H1 (cell line): ENCODE measurements around the gene PIAS4. TPM values are rescaled to one million over a fixed set of nuclear protein-coding genes. Genes with fewer than 3 reads are reported as not detected.

Source experiments
- CTCF ChIA-PET: fragments of 300-600 bp; sonication (Branson Sonifier 250); formaldehyde crosslinking; loops from one replicate; lab custom pipeline; 2021; ENCODE audit not compliant: partially characterized antibody; lab: Charles Lee
- POLR2A ChIA-PET: fragments of 300-600 bp; sonication (Branson Sonifier 250); formaldehyde crosslinking; loops from one replicate; lab custom pipeline; 2021; ENCODE audit warnings: inconsistent platforms; ENCODE audit not compliant: partially characterized antibody; lab: Charles Lee
- DNase-seq, 2 experiments: peaks; one replicate each; pipeline versions ENCODE4 v3.0.0 to v3.0.0-alpha.2; 2010 to 2022; ENCODE audit warnings: low spot score in 2 of 2, low read depth in 1 of 2, mixed read lengths in 1 of 2
- FAIRE-seq: peaks from 2 replicates; lab custom pipeline; 2011; peaks lifted over from hg19 to GRCh38; lab: Jason Lieb, UNC
- H2AFZ ChIP-seq: 2 replicates; pipeline ENCODE4 v1.8.1; 2012; ENCODE audit warnings: low read length, inconsistent platforms
- H2AK5ac ChIP-seq: 2 replicates; pipeline ENCODE4 v1.6.1; 2013; ENCODE audit warnings: low read depth, low read length
- H2BK120ac ChIP-seq: replicated peaks from 2 replicates; pipeline ENCODE3; 2013; ENCODE audit warnings: low read depth, low read length, inconsistent platforms
- H2BK12ac ChIP-seq: 2 replicates; pipeline ENCODE4 v1.6.1; 2013; ENCODE audit warnings: low read depth, low read length
- H2BK15ac ChIP-seq: 2 replicates; pipeline ENCODE4 v1.6.1; 2013; ENCODE audit warnings: low read length
- H2BK20ac ChIP-seq: 2 replicates; pipeline ENCODE4 v1.6.1; 2013; ENCODE audit warnings: low read length
- H2BK5ac ChIP-seq: 2 replicates; pipeline ENCODE4 v1.6.1; 2013; ENCODE audit warnings: low read depth, low read length
- H3K14ac ChIP-seq: 2 replicates; pipeline ENCODE4 v1.6.1; 2013; ENCODE audit warnings: inconsistent platforms; ENCODE audit not compliant: insufficient read length
- H3K18ac ChIP-seq: 2 replicates; pipeline ENCODE4 v1.6.1; 2013; ENCODE audit warnings: low read length; ENCODE audit errors: extremely low read depth
- H3K23ac ChIP-seq: 2 replicates; pipeline ENCODE4 v1.6.1; 2013; ENCODE audit warnings: inconsistent platforms; ENCODE audit not compliant: insufficient read length
- H3K23me2 ChIP-seq: 2 replicates; pipeline ENCODE4 v1.6.1; 2013; ENCODE audit warnings: low read depth, low read length
- H3K27ac ChIP-seq: 2 replicates; pipeline ENCODE4 v1.6.1; 2011; ENCODE audit warnings: low read depth, low read length, inconsistent platforms
- H3K27me3 ChIP-seq, 4 experiments: replicated peaks in 1 of 4; 1 replicate in 1 of 4; 2 replicates in 3 of 4; pipeline versions ENCODE4 v1.6.1 to v1.8.1; 2011 to 2013; ENCODE audit warnings: low read length in 3 of 4, mild to moderate bottlenecking in 3 of 4, inconsistent platforms in 2 of 4, mixed read lengths in 2 of 4, moderate library complexity in 1 of 4; ENCODE audit not compliant: control insufficient read depth in 3 of 4, insufficient read depth in 3 of 4; ENCODE audit errors: extremely low read depth in 1 of 4
- H3K36me3 ChIP-seq, 4 experiments: 2 replicates each; pipeline versions ENCODE4 v1.6.1 to v1.8.1; 2011 to 2013; ENCODE audit warnings: mild to moderate bottlenecking in 4 of 4, low read length in 3 of 4, moderate library complexity in 2 of 4, control low read depth in 1 of 4, inconsistent platforms in 1 of 4; ENCODE audit not compliant: insufficient read depth in 4 of 4, control insufficient read depth in 2 of 4
- H3K4ac ChIP-seq: replicated peaks from 2 replicates; pipeline ENCODE3; 2013; ENCODE audit warnings: low read length, low read depth, mixed read lengths, inconsistent platforms; ENCODE audit not compliant: insufficient read length
- H3K4me1 ChIP-seq, 4 experiments: replicated peaks in 1 of 4; 1 replicate in 1 of 4; 2 replicates in 3 of 4; pipeline versions ENCODE4 v1.6.1 to v1.8.1; 2011 to 2013; ENCODE audit warnings: low read length in 3 of 4, inconsistent platforms in 2 of 4, mixed read lengths in 1 of 4; ENCODE audit not compliant: insufficient read depth in 4 of 4, control insufficient read depth in 3 of 4
- H3K4me2 ChIP-seq, 2 experiments: 2 replicates each; pipeline versions ENCODE4 v1.6.1 to v1.8.1; 2011 to 2013; ENCODE audit warnings: low read depth in 2 of 2, low read length in 2 of 2, control low read depth in 1 of 2, inconsistent platforms in 1 of 2, mild to moderate bottlenecking in 1 of 2; ENCODE audit not compliant: insufficient read depth in 1 of 2
- H3K4me3 ChIP-seq, 4 experiments: fragments of 200-600, 300-600 bp in 1 of 4; sonication (generic), shearing (Covaris generic), sonication (Bioruptor Twin) in 1 of 4; 2 replicates each; pipeline versions ENCODE4 v1.5.1 to v1.8.1; 2011 to 2016; ENCODE audit warnings: low read length in 4 of 4, low read depth in 3 of 4, control low read depth in 2 of 4, inconsistent platforms in 2 of 4, mild to moderate bottlenecking in 2 of 4, mixed read lengths in 1 of 4, moderate library complexity in 1 of 4; ENCODE audit not compliant: insufficient read depth in 2 of 4; ENCODE audit errors: extremely low read depth in 1 of 4
- H3K56ac ChIP-seq: replicated peaks from 2 replicates; pipeline ENCODE3; 2013; ENCODE audit warnings: low read depth, mild to moderate bottlenecking, mixed read lengths, low read length, inconsistent platforms; ENCODE audit not compliant: insufficient read length
- H3K79me1 ChIP-seq: 2 replicates; pipeline ENCODE4 v1.6.1; 2013; ENCODE audit warnings: low read depth, low read length, control low read depth
- H3K79me2 ChIP-seq, 2 experiments: 2 replicates each; pipeline versions ENCODE4 v1.6.1 to v1.8.1; 2012 to 2013; ENCODE audit warnings: low read length in 2 of 2, mild to moderate bottlenecking in 2 of 2, inconsistent platforms in 1 of 2; ENCODE audit not compliant: insufficient read depth in 2 of 2, control insufficient read depth in 1 of 2
- H3K9ac ChIP-seq, 4 experiments: replicated peaks in 1 of 4; 1 replicate in 1 of 4; 2 replicates in 3 of 4; pipeline versions ENCODE4 v1.6.1 to v1.8.1; 2011 to 2013; ENCODE audit warnings: low read depth in 3 of 4, low read length in 3 of 4, control low read depth in 2 of 4, mild to moderate bottlenecking in 2 of 4, moderate library complexity in 2 of 4, inconsistent platforms in 1 of 4; ENCODE audit errors: extremely low read depth in 1 of 4
- H3K9me3 ChIP-seq, 2 experiments: 2 replicates each; pipeline versions ENCODE4 v1.6.1 to v1.8.1; 2012 to 2013; ENCODE audit warnings: mild to moderate bottlenecking in 2 of 2, moderate library complexity in 2 of 2, control low read depth in 1 of 2, inconsistent platforms in 1 of 2, low read depth in 1 of 2, low read length in 1 of 2, mixed read lengths in 1 of 2; ENCODE audit not compliant: insufficient read depth in 2 of 2
- H4K20me1 ChIP-seq, 2 experiments: replicated peaks in 1 of 2; 2 replicates each; pipeline versions ENCODE3 to v1.8.1; 2011 to 2013; ENCODE audit warnings: inconsistent platforms in 2 of 2, low read length in 2 of 2, mild to moderate bottlenecking in 1 of 2; ENCODE audit not compliant: insufficient read depth in 2 of 2, control insufficient read depth in 1 of 2
- H4K5ac ChIP-seq: 2 replicates; pipeline ENCODE4 v1.6.1; 2013; ENCODE audit warnings: low read length, low read depth, mixed read lengths, inconsistent platforms; ENCODE audit not compliant: insufficient read length
- H4K8ac ChIP-seq: 2 replicates; pipeline ENCODE4 v1.8.0; 2013; ENCODE audit warnings: mild to moderate bottlenecking, moderate library complexity, low read length, inconsistent platforms; ENCODE audit not compliant: insufficient read depth; ENCODE audit errors: extremely low read depth
- H4K91ac ChIP-seq: replicated peaks from 2 replicates; pipeline ENCODE3; 2013; ENCODE audit warnings: low read length, mixed read lengths, inconsistent platforms; ENCODE audit not compliant: insufficient read length
- BCL11A ChIP-seq, 2 experiments: IDR thresholded peaks; one replicate each; pipeline ENCODE4 v1.6.1; 2011; ENCODE audit warnings: low read depth in 2 of 2, low read length in 2 of 2, mild to moderate bottlenecking in 2 of 2
- E2F6 ChIP-seq: IDR thresholded peaks from 2 replicates; pipeline ENCODE4 v1.6.1; 2012; ENCODE audit warnings: inconsistent platforms
- GTF2F1 ChIP-seq: IDR thresholded peaks from 2 replicates; pipeline ENCODE4 v1.6.1; 2012; ENCODE audit warnings: low read depth, low read length, improper control_type of control experiment, borderline replicate concordance
- JUND ChIP-seq: IDR thresholded peaks from 2 replicates; pipeline ENCODE4 v1.6.1; 2011; ENCODE audit warnings: mild to moderate bottlenecking, improper control_type of control experiment, low read length
- KDM1A ChIP-seq: fragments of 200-600, 300-600 bp; sonication (generic); IDR thresholded peaks from 2 replicates; pipeline ENCODE4 v1.7.1; 2016; ENCODE audit warnings: mild to moderate bottlenecking, low read length, borderline replicate concordance
- KDM4A ChIP-seq: IDR thresholded peaks from one replicate; pipeline ENCODE4 v1.7.1; 2012; ENCODE audit warnings: low read depth, mild to moderate bottlenecking, moderate library complexity, low read length, inconsistent platforms; ENCODE audit not compliant: severe bottlenecking
- MAX ChIP-seq: IDR thresholded peaks from 2 replicates; pipeline ENCODE4 v1.6.1; 2012; ENCODE audit warnings: inconsistent platforms
- PHF8 ChIP-seq: fragments of 200-600 bp; sonication (generic); conservative IDR thresholded peaks from 2 replicates; pipeline ENCODE4 v1.7.1; 2012; ENCODE audit warnings: low read depth, mild to moderate bottlenecking, inconsistent platforms, low read length, moderate library complexity
- POLR2AphosphoS5 ChIP-seq: IDR thresholded peaks from 2 replicates; pipeline ENCODE4 v1.6.1; 2011; ENCODE audit warnings: low read depth, low read length
- RNF2 ChIP-seq: fragments of 200-900, 300-1000 bp; sonication (generic); IDR thresholded peaks from 2 replicates; pipeline ENCODE4 v1.7.1; 2016; ENCODE audit warnings: borderline replicate concordance, low read depth, mild to moderate bottlenecking, antibody characterized with exemption, low read length; ENCODE audit not compliant: poor library complexity, severe bottlenecking; ENCODE audit errors: missing control alignments
- USF2 ChIP-seq: IDR thresholded peaks from 2 replicates; pipeline ENCODE4 v1.6.1; 2011; ENCODE audit warnings: low read length, improper control_type of control experiment
- WGBS, 2 experiments: shearing (Covaris generic) in 1 of 2; methylation state at CpG; one replicate each; pipeline versions ENCODE4 v1.1.6 to v1.1.7; 2013 to 2015; ENCODE audit warnings: low lambda C conversion rate in 2 of 2, mixed read lengths in 2 of 2, inconsistent platforms in 1 of 2, low coverage in 1 of 2, missing lambda C conversion rate in 1 of 2; ENCODE audit not compliant: insufficient replicate concordance in 2 of 2, insufficient coverage in 1 of 2, insufficient read length in 1 of 2; ENCODE audit errors: extremely low coverage in 1 of 2, missing lambda C conversion rate in 1 of 2; 5-methylcytosine and 5-hydroxymethylcytosine counted together
- polyA plus RNA-seq, 7 experiments: library from polyadenylated mRNA; depleted of rRNA in 3 of 7; stranded (reverse) in 5 of 7; unstranded in 2 of 7; fragments of >200 nt in 5 of 7; fragments of 200-250 nt in 2 of 7; gene quantifications; 1 replicate in 5 of 7; 2 replicates in 1 of 7; 4 replicates in 1 of 7; pipeline versions ENCODE4 v1.2.1 to v1.2.3, GENCODE V29; 2011 to 2013; ENCODE audit warnings: missing spikeins in 2 of 7, mixed read lengths in 2 of 7
- total RNA-seq: library from RNA; stranded (reverse); fragmentation: NEBNext Ultra II Directional; extraction: Animal tissue kit (Norgen Biotek cat#: 25700); gene quantifications from 2 replicates; pipeline ENCODE4 v1.2.1, GENCODE V29; 2021

PIAS4 gene
- total and polyA plus RNA-seq, 2 of the 8 experiments (the other 6 are each of a cell fraction or from before 2014, with no cell fraction given) = 30.2 to 51.4 TPM

DNA sequence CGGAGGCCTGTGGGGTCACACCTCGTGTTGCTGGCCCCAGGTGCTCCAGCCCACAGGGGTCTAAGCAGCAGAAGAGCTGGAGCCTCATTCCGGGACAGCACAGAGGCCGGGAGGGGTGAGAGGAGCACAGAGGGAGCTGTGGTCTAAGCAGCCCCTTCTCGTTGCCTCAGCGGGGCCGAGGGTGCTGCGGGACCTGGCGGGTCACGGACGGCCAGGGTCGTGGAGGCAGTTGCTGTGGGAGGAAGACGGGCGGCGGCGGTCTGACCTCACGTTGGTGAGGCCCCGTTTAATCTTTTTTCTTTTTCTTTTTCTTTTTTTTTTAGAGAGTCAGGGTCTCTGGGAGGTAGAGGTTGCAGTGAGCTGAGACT is 21.7 kb downstream of the PIAS4 start:
- Histone ChIP-seq H3K79me1 (0 out of 2 replicates have a peak, but pooled peaks cover 3% of the 10 kb centered on the region), H3K27ac (no peak overlapping the region), H2BK12ac (no peak overlapping the region), H3K56ac (no peak overlapping the region), H4K8ac (no peak overlapping the region), H2BK15ac (no peak overlapping the region), H4K5ac (no peak overlapping the region), H3K27me3 (no peaks in the 10 kb centered on the region), H3K9ac (no peak overlapping the region), H2AFZ (no peak overlapping the region), H3K4me2 (no peak overlapping the region), H3K4me1 (no peaks in the 10 kb centered on the region), H3K14ac (no peak overlapping the region), H4K91ac (no peak overlapping the region), H2AK5ac (no peak overlapping the region), H2BK120ac (no peak overlapping the region), H3K4me3 (no peak overlapping the region), H3K18ac (no peak overlapping the region), H3K4ac (no peak overlapping the region), H2BK5ac (no peak overlapping the region), H3K23me2 (no peaks in the 10 kb centered on the region), H2BK20ac (no peak overlapping the region), H3K36me3 (peaks cover 2 to 38% (median 11%) of the 10 kb centered on the region in 4 experiments; a peak in 5 of 8 replicates), H3K23ac (no peak overlapping the region), H3K9me3 (no peaks in the 10 kb centered on the region), H4K20me1 (peaks cover 0 to 9% of the 10 kb centered on the region in 2 experiments), H3K79me2 (no peaks in the 10 kb centered on the region)
- ChIA-PET POLR2A (interaction anchor here (0.6 to 2.1 kb wide), 7 partner anchors 10 to 592 kb away, joined by 3 to 9 read pairs (median 3); partner anchors contain the start of genes EEF2 and PIAS4), CTCF (interaction anchor here (0.5 kb wide), 1 partner anchor 48 kb away, joined by 3 read pairs; no protein-coding TSS in a partner anchor)
- no peak for FAIRE-seq
- DNase-seq = no peak
- 96% methylated on average over 13 of the region's 18 CpGs; no CpG with 5 or more reads in 1 of the 2 experiments for WGBS, 2 experiments
- TF ChIP-seq E2F6 = no peak
- TF ChIP-seq USF2 = no peak
- TF ChIP-seq PHF8 = no peak
- TF ChIP-seq POLR2AphosphoS5 = no peak
- TF ChIP-seq KDM1A = no peak
- no peak for TF ChIP-seq KDM4A
- TF ChIP-seq RNF2 = no peak
- no peak for TF ChIP-seq MAX
- TF ChIP-seq BCL11A (IDR thresholded peaks at IDR 0.05; ENCODE audit: low read depth in 2 of 2, low read length in 2 of 2) = no peak
- TF ChIP-seq GTF2F1 = no peak
- TF ChIP-seq JUND = no peak
